Measurements from ENCODE around the gene CCL20. TPM values are rescaled to one million over a fixed set of nuclear protein-coding genes. Genes with fewer than 3 reads are reported as not detected.
A peak's percentile ranks its signal among the peaks of the same experiment; 100 is the strongest.

The CCL20 gene
- total RNA-seq, 2 experiments from 2014 or later, result 1.5 to 2.2 TPM

DNA sequence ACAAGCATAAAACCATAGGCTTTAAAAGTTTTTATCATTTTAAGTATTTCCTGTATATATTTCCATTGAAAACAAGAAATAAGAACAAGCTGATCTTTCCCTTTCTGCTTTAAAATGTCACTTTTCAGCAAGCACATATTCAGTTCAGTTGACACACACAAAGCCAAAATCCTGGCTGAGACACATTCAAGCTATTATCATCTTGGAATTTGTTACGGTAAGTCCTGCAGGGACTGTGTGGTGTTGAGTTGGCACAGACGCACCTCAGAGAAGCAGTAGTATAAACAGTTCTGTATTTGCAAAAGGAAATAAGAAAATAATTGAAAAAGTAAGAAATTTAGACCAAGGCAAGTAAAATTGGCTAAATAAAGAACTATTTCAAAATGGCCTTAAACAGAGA lies 47.4 kb downstream of the CCL20 start:
- Mint-ChIP-seq H3K4me3 (no peak overlapping the region), H3K27me3 (no peaks in the 10 kb centered on the region), H3K27ac (no peak overlapping the region), H3K36me3 (ENCODE audit: low read depth) (no peaks in the 10 kb centered on the region), H3K9me3 (no peaks in the 10 kb centered on the region), H3K4me1 (ENCODE audit: low read depth) (no peaks in the 10 kb centered on the region)
- no peaks in the 10 kb centered on the region for H3K36me3 ChIP-seq (ENCODE audit: insufficient read depth, low read length)
- TF ChIP-seq, protein P1, sequence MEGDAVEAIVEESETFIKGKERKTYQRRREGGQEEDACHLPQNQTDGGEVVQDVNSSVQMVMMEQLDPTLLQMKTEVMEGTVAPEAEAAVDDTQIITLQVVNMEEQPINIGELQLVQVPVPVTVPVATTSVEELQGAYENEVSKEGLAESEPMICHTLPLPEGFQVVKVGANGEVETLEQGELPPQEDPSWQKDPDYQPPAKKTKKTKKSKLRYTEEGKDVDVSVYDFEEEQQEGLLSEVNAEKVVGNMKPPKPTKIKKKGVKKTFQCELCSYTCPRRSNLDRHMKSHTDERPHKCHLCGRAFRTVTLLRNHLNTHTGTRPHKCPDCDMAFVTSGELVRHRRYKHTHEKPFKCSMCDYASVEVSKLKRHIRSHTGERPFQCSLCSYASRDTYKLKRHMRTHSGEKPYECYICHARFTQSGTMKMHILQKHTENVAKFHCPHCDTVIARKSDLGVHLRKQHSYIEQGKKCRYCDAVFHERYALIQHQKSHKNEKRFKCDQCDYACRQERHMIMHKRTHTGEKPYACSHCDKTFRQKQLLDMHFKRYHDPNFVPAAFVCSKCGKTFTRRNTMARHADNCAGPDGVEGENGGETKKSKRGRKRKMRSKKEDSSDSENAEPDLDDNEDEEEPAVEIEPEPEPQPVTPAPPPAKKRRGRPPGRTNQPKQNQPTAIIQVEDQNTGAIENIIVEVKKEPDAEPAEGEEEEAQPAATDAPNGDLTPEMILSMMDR (IDR thresholded peaks at IDR 0.05), result no peak
- H3K9me3 ChIP-seq (ENCODE audit: control insufficient read depth in 1 of 2, insufficient read depth in 1 of 2, low read length in 2 of 2), result no peaks in the 10 kb centered on the region
- ATAC-seq (ENCODE audit: poor library complexity), result no peak
- no peaks in the 10 kb centered on the region for H3K27me3 ChIP-seq (ENCODE audit: control insufficient read depth in 1 of 2, insufficient read depth in 2 of 2, low read length in 2 of 2)
- no peaks in the 10 kb centered on the region for H3K4me1 ChIP-seq (ENCODE audit: insufficient read depth, low read length)
- intact Hi-C loops (cut with DNase I, micrococcal nuclease), result loop anchor here in 1 of 2 experiments (5.0 kb wide), 1 partner anchor 89 kb away; no protein-coding TSS in a partner anchor
- CTCF ChIA-PET, result no interaction called here
- POLR2A ChIA-PET, result no interaction called here
- H3K27ac ChIP-seq (ENCODE audit: low read depth in 1 of 2, low read length in 2 of 2), result no peak overlapping the region
- no peak overlapping the region for H3K4me3 ChIP-seq (ENCODE audit: low read length)
- no peak for DNase-seq

DNA sequence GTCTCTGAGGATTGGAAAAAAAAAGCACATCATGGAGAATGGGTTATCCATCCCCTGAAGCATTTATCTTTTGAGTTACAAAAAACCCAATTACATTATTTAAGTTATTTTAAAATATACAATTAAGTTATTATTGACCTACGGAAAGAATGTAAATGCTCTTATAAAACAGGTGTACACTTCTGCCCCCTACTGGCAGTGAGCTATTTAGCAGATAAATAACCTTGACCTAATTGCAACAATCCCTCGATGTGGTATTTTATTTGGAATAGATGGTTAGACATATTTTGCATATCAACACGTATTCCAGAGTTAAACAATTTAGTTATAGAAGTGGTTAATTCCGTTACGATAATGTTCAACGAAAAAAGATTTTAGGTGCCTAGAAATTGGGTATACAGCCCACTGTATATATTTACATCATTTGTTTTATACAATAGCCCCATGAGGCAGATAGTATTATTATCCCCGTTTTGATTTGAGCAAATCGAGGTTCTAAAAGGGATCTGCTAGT lies 48.6 kb downstream of the CCL20 start:
- Mint-ChIP-seq H3K4me1 (ENCODE audit: low read depth) (no peaks in the 10 kb centered on the region), H3K9me3 (no peaks in the 10 kb centered on the region), H3K27me3 (no peaks in the 10 kb centered on the region), H3K4me3 (no peak overlapping the region), H3K36me3 (ENCODE audit: low read depth) (no peaks in the 10 kb centered on the region), H3K27ac (no peak overlapping the region)
- Histone ChIP-seq H3K4me3 (ENCODE audit: low read length) (no peak overlapping the region), H3K36me3 (ENCODE audit: insufficient read depth, low read length) (no peaks in the 10 kb centered on the region), H3K9me3 (ENCODE audit: control insufficient read depth in 1 of 2, insufficient read depth in 1 of 2, low read length in 2 of 2) (no peaks in the 10 kb centered on the region), H3K27me3 (ENCODE audit: control insufficient read depth in 1 of 2, insufficient read depth in 2 of 2, low read length in 2 of 2) (no peaks in the 10 kb centered on the region), H3K4me1 (ENCODE audit: insufficient read depth, low read length) (no peaks in the 10 kb centered on the region), H3K27ac (ENCODE audit: low read depth in 1 of 2, low read length in 2 of 2) (no peak overlapping the region)
- DNase-seq (peak in 4 of 14 experiments; percentile 52 to 74 (median 62)), ATAC-seq (ENCODE audit: poor library complexity) (no peak)
- intact Hi-C loops (cut with DNase I, micrococcal nuclease), result loop anchor here in 1 of 2 experiments (2.0 to 5.0 kb wide), 2 partner anchors 90 to 203 kb away; no protein-coding TSS in a partner anchor
- CTCF ChIA-PET, result interaction anchor here (0.5 to 1.5 kb wide), 5 partner anchors 11 to 204 kb away, joined by 3 to 6 read pairs (median 3); no protein-coding TSS in a partner anchor
- POLR2A ChIA-PET, result interaction anchor here (1.1 kb wide), 1 partner anchor 79 kb away, joined by 4 read pairs; no protein-coding TSS in a partner anchor
- TF ChIP-seq, protein P1 (IDR thresholded peaks at IDR 0.05), result peak; percentile 49

DNA sequence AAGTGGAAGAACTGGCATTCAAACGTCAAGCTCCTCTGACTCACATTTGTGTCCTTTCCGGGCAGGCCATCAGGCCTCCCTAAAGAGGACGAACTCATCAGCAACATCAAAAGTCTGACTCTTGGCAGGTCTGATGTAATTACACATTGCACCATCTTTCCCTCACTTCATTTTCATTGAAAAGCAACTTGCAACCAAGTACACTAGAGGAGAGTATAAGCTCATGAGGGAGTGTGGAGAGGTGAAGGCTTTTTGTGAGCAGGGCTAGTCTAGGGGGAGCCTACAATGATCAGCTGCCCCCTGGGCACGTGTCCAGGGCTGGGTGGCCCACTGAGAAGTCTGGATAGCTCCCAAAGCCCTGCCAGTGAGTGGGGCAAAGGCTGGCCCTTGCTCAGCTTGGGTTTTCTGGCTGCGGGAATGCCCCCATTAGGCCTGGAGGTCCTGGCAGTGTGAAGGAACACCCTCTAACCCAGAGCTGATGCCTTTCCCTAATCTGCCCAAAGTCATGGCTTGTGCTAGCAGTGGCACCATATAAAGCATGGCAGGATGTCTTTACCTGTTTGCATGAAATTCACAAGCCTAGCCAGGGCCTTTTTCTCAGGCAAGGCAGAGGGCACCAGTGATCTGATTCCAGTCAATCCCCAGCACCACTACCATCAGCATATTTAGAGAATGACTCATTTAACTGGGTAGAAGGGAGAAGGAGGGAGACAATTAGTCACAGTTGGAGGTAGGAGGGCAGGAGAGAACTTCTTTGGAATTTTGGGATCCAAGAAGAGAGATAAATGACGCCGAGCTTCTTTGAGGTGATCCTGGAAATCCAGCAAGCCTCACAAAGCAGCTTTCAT lies 49.3 kb downstream of the CCL20 start:
- H3K36me3 Mint-ChIP-seq (ENCODE audit: low read depth), result no peaks in the 10 kb centered on the region
- ChIA-PET POLR2A (interaction anchor here (1.1 kb wide), 1 partner anchor 80 kb away, joined by 4 read pairs; no protein-coding TSS in a partner anchor), CTCF (interaction anchor here (0.5 to 1.5 kb wide), 5 partner anchors 11 to 205 kb away, joined by 3 to 6 read pairs (median 3); no protein-coding TSS in a partner anchor)
- DNase-seq (no peak), ATAC-seq (ENCODE audit: poor library complexity) (no peak)
- Histone ChIP-seq H3K27me3 (ENCODE audit: control insufficient read depth in 1 of 2, insufficient read depth in 2 of 2, low read length in 2 of 2) (no peaks in the 10 kb centered on the region), H3K9me3 (ENCODE audit: control insufficient read depth in 1 of 2, insufficient read depth in 1 of 2, low read length in 2 of 2) (no peaks in the 10 kb centered on the region), H3K4me3 (ENCODE audit: low read length) (no peak overlapping the region), H3K4me1 (ENCODE audit: insufficient read depth, low read length) (no peaks in the 10 kb centered on the region), H3K36me3 (ENCODE audit: insufficient read depth, low read length) (no peaks in the 10 kb centered on the region), H3K27ac (ENCODE audit: low read depth in 1 of 2, low read length in 2 of 2) (no peak overlapping the region)
- no peaks in the 10 kb centered on the region for H3K9me3 Mint-ChIP-seq
- intact Hi-C loops (cut with DNase I, micrococcal nuclease), result loop anchor here in 1 of 2 experiments (2.0 to 5.0 kb wide), 2 partner anchors 91 to 204 kb away; no protein-coding TSS in a partner anchor
- no peak overlapping the region for H3K27ac Mint-ChIP-seq
- no peak overlapping the region for H3K4me3 Mint-ChIP-seq
- TF ChIP-seq, protein P1 (IDR thresholded peaks at IDR 0.05), result no peak
- H3K27me3 Mint-ChIP-seq, result no peaks in the 10 kb centered on the region
- no peaks in the 10 kb centered on the region for H3K4me1 Mint-ChIP-seq (ENCODE audit: low read depth)
